NT2/D1 (cell line): ENCODE results near the gene DRG2.

Source experiments
- SUZ12 ChIP-seq: IDR thresholded peaks from 2 replicates; pipeline ENCODE4 v1.6.1; 2011; ENCODE audit not compliant: insufficient read length, insufficient read depth; ENCODE audit errors: extremely low read depth
- ZNF274 ChIP-seq: IDR thresholded peaks from 2 replicates; pipeline ENCODE4 v1.6.1; 2011; ENCODE audit warnings: mild to moderate bottlenecking, low read depth, low read length

GRCh38 chr17:18116078-18116477 is 28.3 kb downstream of the DRG2 start:
- no peak for TF ChIP-seq ZNF274
- TF ChIP-seq SUZ12: no peak
